Measurements from ENCODE around the gene GAP43.

- TF ChIP-seq, protein P1, sequence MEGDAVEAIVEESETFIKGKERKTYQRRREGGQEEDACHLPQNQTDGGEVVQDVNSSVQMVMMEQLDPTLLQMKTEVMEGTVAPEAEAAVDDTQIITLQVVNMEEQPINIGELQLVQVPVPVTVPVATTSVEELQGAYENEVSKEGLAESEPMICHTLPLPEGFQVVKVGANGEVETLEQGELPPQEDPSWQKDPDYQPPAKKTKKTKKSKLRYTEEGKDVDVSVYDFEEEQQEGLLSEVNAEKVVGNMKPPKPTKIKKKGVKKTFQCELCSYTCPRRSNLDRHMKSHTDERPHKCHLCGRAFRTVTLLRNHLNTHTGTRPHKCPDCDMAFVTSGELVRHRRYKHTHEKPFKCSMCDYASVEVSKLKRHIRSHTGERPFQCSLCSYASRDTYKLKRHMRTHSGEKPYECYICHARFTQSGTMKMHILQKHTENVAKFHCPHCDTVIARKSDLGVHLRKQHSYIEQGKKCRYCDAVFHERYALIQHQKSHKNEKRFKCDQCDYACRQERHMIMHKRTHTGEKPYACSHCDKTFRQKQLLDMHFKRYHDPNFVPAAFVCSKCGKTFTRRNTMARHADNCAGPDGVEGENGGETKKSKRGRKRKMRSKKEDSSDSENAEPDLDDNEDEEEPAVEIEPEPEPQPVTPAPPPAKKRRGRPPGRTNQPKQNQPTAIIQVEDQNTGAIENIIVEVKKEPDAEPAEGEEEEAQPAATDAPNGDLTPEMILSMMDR (conservative IDR thresholded peaks at IDR 0.05; ENCODE audit: low read depth, low read length) = no peak
- no peak for TF ChIP-seq EZH2 (IDR thresholded peaks at IDR 0.05; ENCODE audit: borderline replicate concordance, low read depth, low read length, poor library complexity, severe bottlenecking)
Measured at GRCh38 chr3:115577000-115577399, 46.3 kb upstream of the GAP43 start.

Data from A673 (cell line).